ENCODE results near the gene SPATA18. TPM values are rescaled to one million over a fixed set of nuclear protein-coding genes. Genes with fewer than 3 reads are reported as not detected.

Gene SPATA18
- total and polyA plus RNA-seq, 10 donors, result 0.18 to 3.3 (median 0.68) TPM

GRCh38 chr4:52028970-52029369 lies 22.1 kb upstream of the SPATA18 start:
- no peaks in the 10 kb centered on the region for H3K9me3 ChIP-seq
- H3K4me1 ChIP-seq, result no peaks in the 10 kb centered on the region
- intact Hi-C loops (cut with DNase I; ENCODE audit: low total_unique reads), result no loop called here
- H3K36me3 ChIP-seq, result peaks cover 0 to 32% (median 8%) of the 10 kb centered on the region in 6 donors
- DNase-seq, result no peak
- no peaks in the 10 kb centered on the region for H3K27me3 ChIP-seq (replicated peaks in 1 of 7)
- H3K4me3 ChIP-seq, result no peak overlapping the region
- 81 to 97% (median 91%) methylated on average over 1 of the region's 1 CpG for WGBS, 5 donors
- no peak overlapping the region for H3K27ac ChIP-seq
- no peak for TF ChIP-seq POLR2A (IDR thresholded peaks at IDR 0.05)
- no peak for TF ChIP-seq POLR2AphosphoS5 (IDR thresholded peaks at IDR 0.05)
- TF ChIP-seq, protein P1, sequence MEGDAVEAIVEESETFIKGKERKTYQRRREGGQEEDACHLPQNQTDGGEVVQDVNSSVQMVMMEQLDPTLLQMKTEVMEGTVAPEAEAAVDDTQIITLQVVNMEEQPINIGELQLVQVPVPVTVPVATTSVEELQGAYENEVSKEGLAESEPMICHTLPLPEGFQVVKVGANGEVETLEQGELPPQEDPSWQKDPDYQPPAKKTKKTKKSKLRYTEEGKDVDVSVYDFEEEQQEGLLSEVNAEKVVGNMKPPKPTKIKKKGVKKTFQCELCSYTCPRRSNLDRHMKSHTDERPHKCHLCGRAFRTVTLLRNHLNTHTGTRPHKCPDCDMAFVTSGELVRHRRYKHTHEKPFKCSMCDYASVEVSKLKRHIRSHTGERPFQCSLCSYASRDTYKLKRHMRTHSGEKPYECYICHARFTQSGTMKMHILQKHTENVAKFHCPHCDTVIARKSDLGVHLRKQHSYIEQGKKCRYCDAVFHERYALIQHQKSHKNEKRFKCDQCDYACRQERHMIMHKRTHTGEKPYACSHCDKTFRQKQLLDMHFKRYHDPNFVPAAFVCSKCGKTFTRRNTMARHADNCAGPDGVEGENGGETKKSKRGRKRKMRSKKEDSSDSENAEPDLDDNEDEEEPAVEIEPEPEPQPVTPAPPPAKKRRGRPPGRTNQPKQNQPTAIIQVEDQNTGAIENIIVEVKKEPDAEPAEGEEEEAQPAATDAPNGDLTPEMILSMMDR (IDR thresholded peaks at IDR 0.05 in 8 of 11, conservative IDR thresholded peaks at IDR 0.05 in 3 of 11), result no peak

- H3K27ac ChIP-seq, result no peak overlapping the region
- TF ChIP-seq, protein P1 (IDR thresholded peaks at IDR 0.05 in 8 of 11, conservative IDR thresholded peaks at IDR 0.05 in 3 of 11), result no peak
- no peak for TF ChIP-seq POLR2A (IDR thresholded peaks at IDR 0.05)
- no peak for TF ChIP-seq POLR2AphosphoS5 (IDR thresholded peaks at IDR 0.05)
- 85 to 100% (median 100%) methylated on average over 1 of the region's 1 CpG for WGBS, 5 donors
- no peaks in the 10 kb centered on the region for H3K9me3 ChIP-seq
- no peak overlapping the region for H3K4me3 ChIP-seq
- peaks cover 0 to 11% (median 4%) of the 10 kb centered on the region in 6 donors for H3K4me1 ChIP-seq
- H3K36me3 ChIP-seq, result peaks cover 0 to 25% (median 8%) of the 10 kb centered on the region in 6 donors
- intact Hi-C loops (cut with DNase I; ENCODE audit: low total_unique reads), result no loop called here
- H3K27me3 ChIP-seq (replicated peaks in 1 of 7), result no peaks in the 10 kb centered on the region
- no peak for DNase-seq
Observed at GRCh38 chr4:52032005-52032404, 19.1 kb upstream of the SPATA18 start.

GRCh38 chr4:52035190-52035589 lies 15.9 kb upstream of the SPATA18 start:
- H3K9me3 ChIP-seq, result no peaks in the 10 kb centered on the region
- no peak for DNase-seq
- 90 to 97% (median 97%) methylated on average over 2 of the region's 2 CpGs for WGBS, 5 donors
- no peak overlapping the region for H3K4me3 ChIP-seq
- TF ChIP-seq, protein P1 (IDR thresholded peaks at IDR 0.05 in 8 of 11, conservative IDR thresholded peaks at IDR 0.05 in 3 of 11), result no peak
- TF ChIP-seq POLR2AphosphoS5 (IDR thresholded peaks at IDR 0.05) (no peak), POLR2A (IDR thresholded peaks at IDR 0.05) (no peak)
- peaks cover 0 to 28% (median 13%) of the 10 kb centered on the region in 6 donors for H3K4me1 ChIP-seq
- peaks cover 0 to 25% (median 0%) of the 10 kb centered on the region in 7 donors for H3K27me3 ChIP-seq (replicated peaks in 1 of 7)
- intact Hi-C loops (cut with DNase I; ENCODE audit: low total_unique reads), result no loop called here
- no peaks in the 10 kb centered on the region for H3K36me3 ChIP-seq
- no peak overlapping the region for H3K27ac ChIP-seq

DNA sequence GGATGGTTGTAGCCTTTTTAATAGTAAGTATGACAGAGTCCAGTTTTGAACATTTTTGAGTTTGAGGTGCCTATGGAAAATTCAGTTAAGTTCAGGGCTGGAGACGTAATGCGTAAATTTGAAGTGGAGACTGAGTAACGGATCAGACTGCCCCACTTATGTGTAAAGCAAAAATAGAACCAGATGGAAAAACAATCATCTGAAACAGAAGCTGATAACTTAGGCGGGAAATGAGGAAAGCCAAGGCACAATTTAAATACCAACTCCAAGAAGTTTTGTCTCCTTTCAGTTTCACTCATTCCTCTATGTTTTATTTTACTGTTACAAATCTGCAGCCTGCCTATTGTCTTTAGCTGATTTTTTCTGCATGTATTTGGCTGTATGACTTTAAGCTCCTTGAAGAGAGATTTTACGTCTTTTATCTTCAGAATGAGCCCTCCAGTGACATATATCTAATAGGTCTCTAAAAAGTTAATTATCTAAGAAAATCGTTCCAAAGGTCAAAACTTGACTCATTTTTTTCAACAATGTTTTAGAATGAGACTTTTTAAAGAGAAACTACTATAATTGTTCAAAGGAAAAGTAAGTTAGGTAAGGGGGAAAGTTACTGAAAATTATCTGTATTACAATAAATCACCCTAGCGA lies 14.1 kb upstream of the SPATA18 start:
- H3K4me1 ChIP-seq, result peaks cover 0 to 28% (median 13%) of the 10 kb centered on the region in 6 donors
- H3K27me3 ChIP-seq (replicated peaks in 1 of 7), result peaks cover 0 to 25% (median 0%) of the 10 kb centered on the region in 7 donors
- H3K4me3 ChIP-seq, result peak overlapping the region in 6 of 8 donors; percentile 61 to 87 (median 80)
- WGBS, 5 donors, result 61 to 77% (median 68%) methylated on average over 7 of the region's 7 CpGs
- H3K9me3 ChIP-seq, result no peaks in the 10 kb centered on the region
- TF ChIP-seq, protein P1 (IDR thresholded peaks at IDR 0.05 in 8 of 11, conservative IDR thresholded peaks at IDR 0.05 in 3 of 11), result no peak
- TF ChIP-seq POLR2A (IDR thresholded peaks at IDR 0.05) (no peak), POLR2AphosphoS5 (IDR thresholded peaks at IDR 0.05) (no peak)
- intact Hi-C loops (cut with DNase I; ENCODE audit: low total_unique reads), result no loop called here
- no peak for DNase-seq
- H3K27ac ChIP-seq, result peak overlapping the region in 2 of 8 donors; percentile 58 to 79
- no peaks in the 10 kb centered on the region for H3K36me3 ChIP-seq

Measured in spleen (tissue), 11 donors.